Measurements from ENCODE around the gene FETUB. TPM values are rescaled to one million over a fixed set of nuclear protein-coding genes. Genes with fewer than 3 reads are reported as not detected.

The FETUB gene, protein sequence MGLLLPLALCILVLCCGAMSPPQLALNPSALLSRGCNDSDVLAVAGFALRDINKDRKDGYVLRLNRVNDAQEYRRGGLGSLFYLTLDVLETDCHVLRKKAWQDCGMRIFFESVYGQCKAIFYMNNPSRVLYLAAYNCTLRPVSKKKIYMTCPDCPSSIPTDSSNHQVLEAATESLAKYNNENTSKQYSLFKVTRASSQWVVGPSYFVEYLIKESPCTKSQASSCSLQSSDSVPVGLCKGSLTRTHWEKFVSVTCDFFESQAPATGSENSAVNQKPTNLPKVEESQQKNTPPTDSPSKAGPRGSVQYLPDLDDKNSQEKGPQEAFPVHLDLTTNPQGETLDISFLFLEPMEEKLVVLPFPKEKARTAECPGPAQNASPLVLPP
- not detected in 2 replicates for total RNA-seq

- TF ChIP-seq CTCF (IDR thresholded peaks at IDR 0.05; ENCODE audit: insufficient read depth, low read depth, low read length), result no peak
- no peak within 1 kb of the TSS for H3K4me3 ChIP-seq (ENCODE audit: low read depth, low read length)
- DNase-seq (ENCODE audit: low read depth), result no peak
Measured at GRCh38 chr3:186639778-186640472, at the start of gene FETUB. Gene FETUB, plus strand, starts transcription at chr3:186640399. Its CDS starts 62 bp downstream, at chr3:186640461.

- TF ChIP-seq CTCF (IDR thresholded peaks at IDR 0.05; ENCODE audit: insufficient read depth, low read depth, low read length), result no peak
- no peak for DNase-seq (ENCODE audit: low read depth)
- H3K4me3 ChIP-seq (ENCODE audit: low read depth, low read length), result no peak overlapping the region
Measured at GRCh38 chr3:186590580-186591295, 49.5 kb upstream of the FETUB start.

GRCh38 chr3:186592682-186593081 is 47.5 kb upstream of the FETUB start:
- no peak for DNase-seq (ENCODE audit: low read depth)
- H3K4me3 ChIP-seq (ENCODE audit: low read depth, low read length), result no peak overlapping the region
- TF ChIP-seq CTCF (IDR thresholded peaks at IDR 0.05; ENCODE audit: insufficient read depth, low read depth, low read length), result no peak

- no peak overlapping the region for H3K4me3 ChIP-seq (ENCODE audit: low read depth, low read length)
- no peak for DNase-seq (ENCODE audit: low read depth)
- no peak for TF ChIP-seq CTCF (IDR thresholded peaks at IDR 0.05; ENCODE audit: insufficient read depth, low read depth, low read length)
Measured at GRCh38 chr3:186593862-186594261, 46.3 kb upstream of the FETUB start.

DNA sequence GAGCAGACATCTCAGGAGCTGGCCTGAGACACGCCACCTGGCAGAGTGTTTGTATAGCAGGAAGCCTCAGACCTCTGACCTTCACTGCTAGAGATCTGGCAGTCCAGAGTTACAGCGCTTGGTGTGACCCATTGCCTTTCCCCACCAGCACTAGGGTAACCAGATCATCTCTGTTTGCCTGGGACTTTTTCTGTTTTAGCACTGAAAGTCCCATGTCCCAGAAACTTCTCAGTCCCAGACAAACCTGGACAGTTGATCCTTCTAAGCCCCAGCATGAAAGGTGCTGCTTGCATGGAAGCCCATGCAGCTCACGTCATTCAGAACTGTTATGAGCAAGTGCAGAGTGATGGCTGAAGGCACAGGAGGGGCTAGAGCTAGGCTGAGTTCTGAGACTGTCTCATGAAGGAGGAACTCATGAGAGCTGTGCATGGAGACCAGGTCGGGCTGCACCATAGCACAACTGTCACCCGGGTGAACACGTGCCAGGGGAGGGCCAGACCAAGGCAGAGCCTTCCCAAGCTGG is 45.5 kb upstream of the FETUB start:
- no peak for DNase-seq (ENCODE audit: low read depth)
- no peak overlapping the region for H3K4me3 ChIP-seq (ENCODE audit: low read depth, low read length)
- TF ChIP-seq CTCF (IDR thresholded peaks at IDR 0.05; ENCODE audit: insufficient read depth, low read depth, low read length), result no peak

DNA sequence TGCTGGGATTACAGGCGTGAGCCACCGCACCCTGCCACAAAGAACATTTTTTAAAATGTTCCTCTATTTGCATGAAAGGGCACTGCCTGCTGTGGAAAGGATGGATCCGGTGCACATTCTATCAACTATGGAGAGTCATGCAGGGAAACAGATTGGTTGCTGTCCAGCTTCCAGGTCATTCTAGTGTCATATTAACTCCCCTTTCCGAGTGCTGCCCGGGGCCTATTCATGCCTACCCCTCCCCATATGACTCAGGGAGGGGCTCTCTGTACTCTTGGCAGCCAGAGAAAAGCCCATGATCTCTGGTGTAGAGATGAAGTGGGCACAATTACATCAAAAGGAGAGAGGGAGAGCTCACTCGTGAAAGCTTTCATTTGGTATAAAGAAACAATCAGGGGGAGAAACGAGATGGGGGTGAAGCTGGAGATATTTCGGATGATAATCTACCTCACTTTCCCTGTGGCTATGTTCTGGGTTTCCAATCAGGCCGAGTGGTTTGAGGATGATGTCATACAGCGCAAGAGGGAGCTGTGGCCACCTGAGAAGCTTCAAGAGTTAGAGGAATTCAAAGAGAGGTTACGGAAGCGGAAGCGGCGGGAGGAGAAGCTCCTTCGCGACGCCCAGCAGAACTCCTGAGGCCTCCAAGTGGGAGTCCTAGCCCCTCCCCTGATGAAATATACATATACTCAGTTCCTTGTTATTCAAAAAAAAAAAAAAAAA is 43.5 kb upstream of the FETUB start:
- H3K4me3 ChIP-seq (ENCODE audit: low read depth, low read length), result no peak overlapping the region
- peak; percentile 19 for DNase-seq (ENCODE audit: low read depth)
- TF ChIP-seq CTCF (IDR thresholded peaks at IDR 0.05; ENCODE audit: insufficient read depth, low read depth, low read length), result no peak
